ENCODE measurements around the gene SPRYD7.
"Not testable (repeated sequence)": the region's sequence is repeated elsewhere in the genome, so short reads cannot be mapped to it uniquely, and the experiment has no call there.

- not testable (repeated sequence) for TF ChIP-seq EZH2phosphoT487 (IDR thresholded peaks at IDR 0.05; ENCODE audit: insufficient read depth, low read depth); EZH2 (IDR thresholded peaks at IDR 0.05; ENCODE audit: insufficient read depth, poor library complexity, severe bottlenecking)
Observed at GRCh38 chr13:49948777-49949270, 12.7 kb upstream of the SPRYD7 start.
